Ishikawa (cell line): ENCODE measurements around the gene ST6GALNAC3.

Experiments used
- CREB1 ChIP-seq: IDR thresholded peaks from 2 replicates; pipeline ENCODE4 v1.6.1; 2012; ENCODE audit warnings: low read depth
- EP300 ChIP-seq: IDR thresholded peaks from 2 replicates; pipeline ENCODE4 v1.6.1; 2012; ENCODE audit warnings: borderline replicate concordance
- FOXM1 ChIP-seq: IDR thresholded peaks from 2 replicates; pipeline ENCODE4 v1.6.1; 2012; ENCODE audit warnings: low read depth, borderline replicate concordance
- NFIC ChIP-seq: IDR thresholded peaks from 2 replicates; pipeline ENCODE4 v1.6.1; 2012
- RAD21 ChIP-seq: IDR thresholded peaks from 2 replicates; pipeline ENCODE4 v1.6.1; 2012; ENCODE audit warnings: low read depth
- REST ChIP-seq: IDR thresholded peaks from 2 replicates; pipeline ENCODE4 v1.6.1; 2012; ENCODE audit warnings: low read depth, mild to moderate bottlenecking
- TAF1 ChIP-seq: IDR thresholded peaks from 2 replicates; pipeline ENCODE4 v1.6.1; 2012; ENCODE audit warnings: low read depth, mild to moderate bottlenecking
- TCF12 ChIP-seq: IDR thresholded peaks from 2 replicates; pipeline ENCODE4 v1.6.1; 2012; ENCODE audit warnings: low read depth
- TEAD4 ChIP-seq: IDR thresholded peaks from 2 replicates; pipeline ENCODE4 v1.6.1; 2012
- YY1 ChIP-seq: IDR thresholded peaks from 2 replicates; pipeline ENCODE4 v1.6.1; 2012; ENCODE audit warnings: low read depth
- TF ChIP-seq, protein P1 (sequence below): IDR thresholded peaks from 2 replicates; pipeline ENCODE4 v1.6.1; 2012

GRCh38 chr1:76074321-76075187 is at the start of gene ST6GALNAC3:
- TF ChIP-seq FOXM1 (no peak), RAD21 (no peak), TAF1 (0 out of 2 replicates have a peak, but pooled peaks have one; percentile 11), NFIC (no peak), EP300 (no peak), TEAD4 (peak; percentile 38), TCF12 (no peak), YY1 (peak; percentile 39; the same call in 1 of the 2 replicates), REST (no peak), CREB1 (no peak)
- TF ChIP-seq, protein P1, sequence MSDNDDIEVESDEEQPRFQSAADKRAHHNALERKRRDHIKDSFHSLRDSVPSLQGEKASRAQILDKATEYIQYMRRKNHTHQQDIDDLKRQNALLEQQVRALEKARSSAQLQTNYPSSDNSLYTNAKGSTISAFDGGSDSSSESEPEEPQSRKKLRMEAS = peak; percentile 67
